GM21786 (cell line): ENCODE data around the gene MC1R.
"Not testable (repeated sequence)": the region's sequence is repeated elsewhere in the genome, so short reads cannot be mapped to it uniquely, and the experiment has no call there.

ENCODE experiments used
- ATAC-seq: cut with Tn5 transposase; IDR thresholded peaks from one replicate; pipeline ENCODE4 v1.9.1; 2021; ENCODE audit not compliant: unreplicated experiment

Gene MC1R

DNA sequence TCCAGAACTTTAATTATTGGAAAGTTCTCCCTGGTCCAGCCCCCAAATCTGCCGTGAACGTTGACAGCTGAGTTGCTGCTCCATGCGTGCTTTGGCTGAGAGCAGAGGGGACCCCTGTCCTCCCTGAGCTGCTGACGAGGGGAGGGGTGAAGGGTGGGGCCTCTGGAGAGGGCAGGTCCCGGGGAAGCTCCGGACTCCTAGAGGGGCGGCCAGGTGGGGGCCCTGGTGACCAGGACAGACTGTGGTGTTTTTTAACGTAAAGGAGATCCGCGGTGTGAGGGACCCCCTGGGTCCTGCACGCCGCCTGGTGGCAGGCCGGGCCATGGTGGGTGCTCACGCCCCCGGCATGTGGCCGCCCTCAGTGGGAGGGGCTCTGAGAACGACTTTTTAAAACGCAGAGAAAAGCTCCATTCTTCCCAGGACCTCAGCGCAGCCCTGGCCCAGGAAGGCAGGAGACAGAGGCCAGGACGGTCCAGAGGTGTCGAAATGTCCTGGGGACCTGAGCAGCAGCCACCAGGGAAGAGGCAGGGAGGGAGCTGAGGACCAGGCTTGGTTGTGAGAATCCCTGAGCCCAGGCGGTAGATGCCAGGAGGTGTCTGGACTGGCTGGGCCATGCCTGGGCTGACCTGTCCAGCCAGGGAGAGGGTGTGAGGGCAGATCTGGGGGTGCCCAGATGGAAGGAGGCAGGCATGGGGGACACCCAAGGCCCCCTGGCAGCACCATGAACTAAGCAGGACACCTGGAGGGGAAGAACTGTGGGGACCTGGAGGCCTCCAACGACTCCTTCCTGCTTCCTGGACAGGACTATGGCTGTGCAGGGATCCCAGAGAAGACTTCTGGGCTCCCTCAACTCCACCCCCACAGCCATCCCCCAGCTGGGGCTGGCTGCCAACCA lies at the start of gene MC1R:
TSS of gene MC1R (plus strand) at position 410 of the 895 bp plus-strand sequence. CDS start at position 807, 397 bp downstream.
- no peak for ATAC-seq

DNA sequence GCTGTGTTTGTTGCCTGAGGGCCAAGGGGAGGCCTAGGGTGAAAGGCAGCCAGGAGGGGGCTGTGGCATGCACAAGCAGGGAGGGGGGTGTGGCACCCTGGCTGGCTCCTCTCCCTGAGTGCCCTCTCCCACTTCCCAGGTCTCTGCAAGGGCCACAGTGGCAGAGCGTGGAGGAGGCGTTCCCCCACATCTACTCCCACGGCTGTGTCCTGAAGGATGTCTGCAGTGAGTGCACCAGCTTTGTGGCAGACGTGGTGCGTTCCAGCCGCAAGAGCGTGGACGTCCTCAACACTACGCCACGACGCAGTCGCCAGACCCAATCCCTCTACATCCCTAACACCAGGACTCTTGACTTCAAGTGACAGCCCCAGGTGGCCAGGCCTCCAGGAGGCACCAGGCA lies 48.8 kb upstream of the MC1R start:
- no peak for ATAC-seq

DNA sequence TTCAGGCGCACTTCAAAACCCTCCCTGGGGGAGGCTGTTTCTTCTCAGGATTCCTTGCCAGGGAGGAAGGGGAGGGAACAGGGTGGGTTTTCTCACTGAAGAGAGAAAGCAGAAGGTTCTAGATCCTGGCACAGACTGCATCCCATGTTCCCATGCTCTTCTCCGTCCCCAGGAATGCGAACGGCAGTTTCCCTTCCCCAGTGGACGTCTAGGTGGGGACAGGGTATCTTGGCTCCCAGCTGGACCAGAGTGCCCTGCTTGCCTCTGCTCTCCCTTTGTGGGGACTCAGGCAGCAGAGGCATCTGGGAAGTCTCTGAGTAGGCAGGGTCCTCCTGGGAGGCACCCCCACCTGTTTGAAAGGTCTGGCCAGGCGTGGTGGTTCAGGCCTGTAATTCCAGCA lies 48.2 kb upstream of the MC1R start:
- no peak for ATAC-seq

DNA sequence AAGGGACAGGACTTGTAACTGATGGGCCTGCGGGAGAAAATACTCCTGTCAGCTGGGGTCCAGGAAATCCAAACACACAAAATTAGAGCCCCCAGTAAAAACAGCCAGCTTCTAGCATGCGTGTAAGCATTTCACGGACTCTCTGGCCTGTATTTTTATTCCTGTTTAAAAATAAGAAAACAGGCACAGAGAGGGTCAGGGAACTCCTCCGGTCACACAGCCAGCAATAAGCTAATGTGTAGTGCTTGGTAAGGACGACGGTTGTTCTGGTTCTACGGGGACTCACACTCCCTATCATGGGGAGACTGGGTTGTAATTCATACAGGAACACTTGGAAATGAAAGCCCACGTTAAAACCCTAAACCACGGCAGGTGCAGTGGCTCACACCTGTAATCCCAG lies 46.8 kb upstream of the MC1R start:
- ATAC-seq = no peak

DNA sequence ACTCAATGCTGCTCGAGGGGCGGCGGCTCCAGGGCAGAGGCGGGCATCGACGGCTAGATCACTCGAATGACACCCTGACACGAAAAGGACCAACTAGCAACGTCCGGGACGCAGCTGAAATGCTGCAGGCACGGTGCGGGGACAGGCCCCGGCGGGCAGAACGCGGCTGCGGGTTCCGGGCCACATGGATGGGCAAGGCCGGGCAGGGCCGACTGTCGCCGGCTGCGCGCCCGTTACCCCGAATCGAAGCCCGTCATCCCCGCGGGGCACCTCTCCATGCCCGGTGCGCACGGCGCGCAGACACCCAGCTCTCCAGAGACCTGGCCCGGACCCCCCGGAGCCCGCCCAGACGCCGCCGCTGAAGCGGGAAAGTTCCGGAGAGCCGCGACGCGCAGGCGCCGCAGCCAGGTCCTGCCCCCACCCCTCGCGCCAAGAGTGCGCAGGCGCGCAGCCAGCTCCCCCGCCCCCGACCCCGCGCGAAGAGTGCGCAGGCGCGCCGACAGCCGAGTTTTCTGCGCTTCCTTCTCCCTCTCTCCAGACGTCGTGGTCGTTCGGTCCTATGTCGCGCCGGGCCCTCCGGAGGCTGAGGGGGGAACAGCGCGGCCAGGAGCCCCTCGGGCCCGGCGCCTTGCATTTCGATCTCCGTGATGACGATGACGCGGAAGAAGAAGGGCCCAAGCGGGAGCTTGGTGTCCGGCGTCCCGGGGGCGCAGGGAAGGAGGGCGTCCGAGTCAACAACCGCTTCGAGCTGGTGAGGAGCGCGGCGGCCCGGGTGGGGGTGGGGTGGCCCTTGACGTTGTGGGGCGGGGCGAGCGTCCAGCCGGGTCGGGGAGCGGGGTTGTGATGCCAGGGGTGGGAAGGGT lies 45.3 kb upstream of the MC1R start, which contains the start of gene TCF25:
TSS of gene TCF25 (plus strand) at position 484 of the 863 bp plus-strand sequence. CDS start at position 560, 76 bp downstream.
- peak; percentile 37 for ATAC-seq

DNA sequence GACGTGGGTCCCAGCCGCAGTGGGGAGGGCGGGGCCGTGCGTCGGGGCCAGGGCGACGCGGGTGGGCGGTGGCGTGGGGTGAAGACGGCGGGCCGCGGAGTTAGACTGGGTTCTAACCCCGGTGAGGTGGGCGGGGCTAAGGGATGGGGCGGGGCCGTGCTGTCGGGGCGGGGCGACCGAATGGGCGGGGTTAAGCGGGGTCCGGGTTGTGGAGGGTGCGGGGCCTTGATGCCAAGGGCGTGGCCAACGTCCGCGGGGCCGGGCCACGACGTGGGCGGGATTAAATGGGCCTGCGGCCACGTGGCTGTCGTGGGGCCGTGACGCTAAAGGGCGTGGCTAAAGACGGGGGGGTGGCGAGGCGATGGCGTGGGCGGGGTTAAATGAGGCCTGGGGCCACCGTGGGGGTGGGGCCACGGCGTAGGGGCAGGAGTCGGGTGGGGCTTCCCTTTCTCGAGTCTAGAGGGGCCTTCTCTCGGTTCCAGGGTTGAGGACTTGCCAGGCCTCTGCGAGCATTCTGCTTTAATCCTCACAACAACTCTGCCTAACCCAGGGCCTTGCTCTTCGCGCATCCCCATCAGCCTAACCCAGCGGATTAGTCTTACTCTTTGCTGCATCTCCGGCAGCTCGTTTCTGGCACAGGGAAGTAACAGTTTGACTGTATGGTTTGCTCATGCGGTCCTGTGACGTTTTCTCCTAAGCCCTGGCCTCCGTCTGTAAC lies 44.5 kb upstream of the MC1R start:
- ATAC-seq = peak; percentile 66

DNA sequence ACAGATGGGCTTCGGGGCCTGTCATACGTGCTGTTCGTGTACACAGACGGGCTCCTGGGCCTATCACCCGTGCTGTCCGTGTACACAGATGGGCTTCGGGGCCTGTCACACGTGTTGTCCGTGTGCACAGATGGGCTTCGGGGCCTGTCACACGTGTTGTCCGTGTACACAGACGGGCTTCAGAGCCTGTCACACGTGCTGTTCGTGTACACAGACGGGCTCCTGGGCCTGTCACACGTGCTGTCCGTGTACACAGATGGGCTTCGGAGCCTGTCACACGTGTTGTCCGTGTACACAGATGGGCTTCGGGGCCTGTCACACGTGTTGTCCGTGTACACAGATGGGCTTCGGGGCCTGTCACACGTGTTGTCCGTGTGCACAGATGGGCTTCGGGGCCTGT lies 39.5 kb upstream of the MC1R start:
- ATAC-seq = not testable (repeated sequence)

DNA sequence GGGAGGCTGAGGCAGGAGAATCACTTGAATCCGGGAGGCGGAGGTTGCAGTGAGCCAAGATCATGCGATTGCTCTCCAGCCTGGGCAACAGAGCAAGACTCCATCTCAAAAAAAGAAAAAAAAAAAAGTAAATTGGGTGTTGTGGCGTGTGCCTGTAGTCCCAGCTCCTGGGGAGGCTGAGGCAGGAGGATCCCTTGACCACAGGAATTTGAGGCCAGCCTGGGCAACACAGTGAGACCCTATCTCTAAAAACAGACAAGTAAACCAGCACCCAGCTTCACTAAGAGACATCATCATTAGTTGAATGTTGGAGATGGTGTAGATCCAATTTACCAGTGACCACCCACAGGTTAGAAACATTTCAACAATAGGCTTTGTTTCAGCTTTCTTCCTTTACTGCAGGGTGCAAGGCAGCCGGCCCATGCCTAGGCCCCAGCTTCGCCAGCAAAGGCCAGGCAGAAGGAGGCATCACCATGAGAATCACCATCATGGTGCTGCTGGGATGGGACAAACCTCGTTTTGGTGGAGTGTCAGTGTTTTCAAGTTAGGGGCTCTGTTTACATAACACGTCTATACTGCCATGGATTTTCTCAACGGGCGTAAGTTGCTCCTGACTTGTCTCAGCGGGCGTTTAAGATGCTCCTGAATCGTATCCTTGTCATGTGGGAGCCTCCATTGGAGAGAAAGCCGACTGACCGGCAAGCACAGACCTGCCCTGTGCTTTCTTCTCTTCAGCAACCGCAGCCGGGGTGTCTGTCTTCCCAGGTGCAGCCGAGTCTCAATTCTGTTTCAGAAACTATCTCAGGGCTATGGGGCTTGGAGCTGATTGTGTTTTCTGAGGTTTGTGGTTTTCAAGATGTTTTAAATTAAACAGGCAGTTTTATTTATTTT lies 37.9 kb upstream of the MC1R start:
- no peak for ATAC-seq

DNA sequence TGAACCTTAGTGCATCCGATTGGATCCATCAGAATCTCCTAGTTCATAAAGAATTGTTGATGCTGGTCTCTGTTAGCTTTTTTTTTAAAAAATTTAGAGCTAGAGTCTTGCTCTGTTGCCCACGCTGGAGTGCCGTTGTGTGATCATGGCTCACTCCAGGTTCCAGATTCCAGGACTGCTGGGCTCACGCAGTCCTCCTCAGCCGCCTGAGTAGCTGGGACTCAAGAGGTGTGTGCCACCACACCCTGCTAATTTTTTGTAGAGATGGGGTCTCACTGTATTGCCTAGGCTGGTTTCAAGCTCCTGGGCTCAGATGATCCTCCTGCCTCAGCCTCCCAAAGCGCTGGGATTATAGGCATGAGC lies 37.3 kb upstream of the MC1R start:
- ATAC-seq = no peak

DNA sequence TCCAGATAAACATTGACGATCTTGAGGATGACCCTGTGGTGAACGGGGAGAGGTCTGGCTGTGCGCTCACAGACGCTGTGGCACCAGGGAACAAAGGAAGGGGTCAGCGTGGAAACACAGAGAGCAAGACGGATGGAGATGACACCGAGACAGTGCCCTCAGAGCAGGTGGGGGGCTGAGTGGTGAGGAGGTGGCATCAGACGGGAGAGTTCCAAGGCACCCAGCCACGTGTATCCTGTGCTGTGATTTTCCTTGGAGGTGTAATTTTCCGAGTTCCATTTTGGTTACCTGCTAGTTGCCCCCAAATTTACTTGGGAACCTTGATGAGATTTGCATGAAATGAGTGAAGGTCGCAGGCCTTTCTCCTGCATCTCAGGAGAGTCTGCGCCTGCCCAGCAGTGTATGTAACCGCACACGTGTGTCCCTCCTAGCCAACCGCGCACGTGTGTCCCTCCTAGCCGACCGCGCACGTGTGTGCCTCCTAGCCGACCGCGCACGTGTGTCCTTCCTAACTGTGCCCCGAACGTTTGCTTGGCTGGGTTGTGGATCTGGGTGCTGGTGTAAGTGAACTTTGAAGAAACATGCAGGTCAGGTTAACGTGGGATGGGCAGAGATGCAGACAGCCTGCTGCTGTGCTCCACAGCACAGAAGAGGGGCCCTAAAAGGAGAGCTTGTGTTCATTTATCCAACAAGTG lies 35.2 kb upstream of the MC1R start:
- ATAC-seq = no peak

DNA sequence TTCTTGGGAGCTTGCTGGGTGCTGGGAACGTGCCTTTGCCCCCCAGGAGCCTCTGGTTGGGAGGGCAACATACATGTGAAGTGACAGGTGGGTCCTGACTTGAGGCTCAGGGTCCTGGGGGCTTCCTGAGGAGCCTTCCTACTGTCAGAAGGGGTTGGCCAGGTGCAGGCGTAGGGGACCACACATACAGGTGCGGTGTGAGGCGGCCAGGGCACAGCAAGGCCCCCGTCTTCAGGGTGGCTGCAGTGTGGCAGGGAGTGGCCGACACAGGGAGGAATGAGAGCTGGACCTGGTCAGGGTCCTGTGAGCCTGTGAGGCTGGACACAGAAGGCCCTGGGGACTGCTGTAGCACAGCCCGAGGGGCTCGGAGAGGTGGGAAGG lies 34.6 kb upstream of the MC1R start:
- no peak for ATAC-seq

DNA sequence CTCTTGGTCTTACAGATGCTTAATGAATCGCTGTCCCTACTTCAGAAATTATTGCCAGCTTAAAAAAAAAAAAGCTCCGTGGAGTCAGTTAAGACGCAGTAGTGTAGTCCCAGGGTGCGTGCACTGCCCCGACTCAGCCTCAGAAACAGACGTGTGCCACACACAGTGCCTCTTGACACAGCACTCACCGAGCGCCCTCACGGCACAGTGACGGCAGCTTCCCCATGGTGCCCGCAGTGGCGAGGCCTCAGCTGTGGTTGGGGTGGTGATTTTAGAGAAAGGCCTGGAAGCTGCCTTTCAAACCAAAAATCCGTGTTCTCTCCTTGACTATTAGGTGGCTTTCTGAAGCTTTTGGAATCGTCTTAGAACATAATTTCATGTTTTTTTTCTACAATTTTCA lies 31.4 kb upstream of the MC1R start:
- ATAC-seq = no peak

DNA sequence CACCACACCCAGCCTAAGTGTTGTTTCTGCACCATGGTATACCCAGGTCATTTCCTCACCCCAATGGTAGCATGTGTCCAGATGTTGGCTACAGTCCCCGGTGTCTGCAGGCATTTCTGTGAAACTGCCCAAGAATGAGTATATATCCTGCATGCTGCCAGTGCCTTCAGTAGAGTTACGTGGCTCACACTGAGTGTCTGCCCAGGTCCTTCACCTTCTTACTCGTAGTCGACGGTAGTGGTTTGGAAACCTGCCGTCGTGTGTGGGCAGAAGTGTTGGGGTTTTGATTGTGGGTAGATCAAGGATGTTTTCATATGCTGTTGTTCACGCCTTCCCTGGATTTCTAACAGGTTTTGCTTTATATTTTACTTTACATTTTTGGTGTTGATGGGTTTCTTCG lies 28.5 kb upstream of the MC1R start:
- ATAC-seq = no peak

DNA sequence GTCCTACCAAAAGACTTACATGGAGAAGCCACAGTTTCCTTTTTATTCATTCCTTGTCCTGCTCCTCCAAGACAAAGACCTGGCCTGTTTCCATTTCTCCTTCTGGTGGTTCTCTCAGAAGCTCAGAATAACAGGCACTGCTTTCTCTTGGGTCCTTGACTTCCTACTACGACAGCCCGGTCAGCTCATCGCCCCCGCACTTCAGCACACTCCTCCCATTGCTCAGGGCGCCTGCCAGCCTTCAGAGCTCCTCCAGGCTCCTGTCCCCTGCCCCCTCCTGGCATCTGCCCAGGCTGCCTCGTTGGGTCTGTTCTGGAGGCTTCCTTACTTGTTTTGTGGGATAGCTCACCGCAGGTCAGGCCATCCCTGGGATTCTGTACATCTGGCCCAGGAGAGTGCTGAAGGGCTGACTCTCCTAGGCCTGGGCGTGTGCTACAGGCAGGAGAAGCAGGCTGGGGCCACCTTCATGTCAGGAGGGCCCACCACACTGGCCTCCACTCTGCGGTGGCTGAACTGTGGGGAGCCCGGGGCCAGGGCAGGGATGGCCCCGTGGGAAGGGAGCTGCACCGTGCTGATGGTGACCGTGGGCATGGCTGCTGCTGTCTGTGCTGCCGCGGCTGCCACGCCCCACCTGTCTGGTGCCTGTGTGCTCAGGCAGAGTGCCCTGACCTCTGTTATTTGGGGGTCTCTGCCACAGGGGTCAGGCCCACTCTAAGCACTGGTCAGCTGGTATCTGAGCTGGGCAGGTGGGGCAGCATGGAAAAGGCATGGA lies 27.6 kb upstream of the MC1R start:
- no peak for ATAC-seq

DNA sequence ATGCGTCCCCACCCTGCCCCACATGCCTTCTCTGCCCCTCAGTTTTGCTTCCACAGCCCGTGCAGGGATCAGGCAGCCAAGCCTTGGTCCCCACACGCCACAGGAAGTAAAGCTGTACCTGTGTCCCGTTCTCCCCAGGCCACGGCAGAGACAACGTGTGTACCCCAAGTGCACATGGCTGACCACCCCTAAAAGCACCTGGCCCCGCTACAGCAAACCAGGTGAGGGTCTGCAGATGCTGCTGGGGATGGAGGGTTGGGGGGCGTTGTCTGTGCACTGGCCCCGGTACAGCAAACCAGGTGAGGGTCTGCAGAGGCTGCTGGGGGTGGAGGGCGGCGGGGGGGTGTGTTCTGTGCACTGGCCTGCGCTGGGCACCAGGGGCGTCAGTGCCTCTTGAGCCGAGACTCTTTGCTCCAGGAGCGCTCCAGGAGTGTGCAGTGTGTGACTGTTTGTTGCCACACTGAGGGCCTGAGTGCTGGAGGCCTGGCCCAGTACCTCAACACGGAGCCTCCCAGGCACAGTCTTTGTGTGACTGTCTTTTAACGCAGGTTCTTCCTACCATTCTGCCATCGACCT lies 26.5 kb upstream of the MC1R start:
- ATAC-seq = no peak

DNA sequence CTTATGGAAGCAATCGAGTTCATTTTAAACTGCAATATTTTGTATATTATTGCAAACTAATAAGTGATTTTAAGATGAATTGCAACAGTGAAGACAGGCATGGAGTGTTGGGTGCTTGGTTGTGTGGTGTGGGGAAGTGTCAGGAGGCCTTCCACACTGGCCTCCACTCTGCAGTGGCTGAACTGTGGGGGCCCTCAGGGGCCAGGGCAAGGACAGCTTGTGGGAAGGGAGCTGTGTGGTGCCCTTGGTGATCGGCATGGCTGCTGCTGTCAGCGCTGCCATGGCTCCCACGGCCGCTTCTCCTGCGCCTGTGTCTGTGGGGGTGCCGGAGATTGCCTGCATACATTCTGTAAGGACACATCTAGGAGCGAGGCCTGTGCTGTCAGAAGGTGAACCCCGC lies 26.0 kb upstream of the MC1R start:
- ATAC-seq = no peak

DNA sequence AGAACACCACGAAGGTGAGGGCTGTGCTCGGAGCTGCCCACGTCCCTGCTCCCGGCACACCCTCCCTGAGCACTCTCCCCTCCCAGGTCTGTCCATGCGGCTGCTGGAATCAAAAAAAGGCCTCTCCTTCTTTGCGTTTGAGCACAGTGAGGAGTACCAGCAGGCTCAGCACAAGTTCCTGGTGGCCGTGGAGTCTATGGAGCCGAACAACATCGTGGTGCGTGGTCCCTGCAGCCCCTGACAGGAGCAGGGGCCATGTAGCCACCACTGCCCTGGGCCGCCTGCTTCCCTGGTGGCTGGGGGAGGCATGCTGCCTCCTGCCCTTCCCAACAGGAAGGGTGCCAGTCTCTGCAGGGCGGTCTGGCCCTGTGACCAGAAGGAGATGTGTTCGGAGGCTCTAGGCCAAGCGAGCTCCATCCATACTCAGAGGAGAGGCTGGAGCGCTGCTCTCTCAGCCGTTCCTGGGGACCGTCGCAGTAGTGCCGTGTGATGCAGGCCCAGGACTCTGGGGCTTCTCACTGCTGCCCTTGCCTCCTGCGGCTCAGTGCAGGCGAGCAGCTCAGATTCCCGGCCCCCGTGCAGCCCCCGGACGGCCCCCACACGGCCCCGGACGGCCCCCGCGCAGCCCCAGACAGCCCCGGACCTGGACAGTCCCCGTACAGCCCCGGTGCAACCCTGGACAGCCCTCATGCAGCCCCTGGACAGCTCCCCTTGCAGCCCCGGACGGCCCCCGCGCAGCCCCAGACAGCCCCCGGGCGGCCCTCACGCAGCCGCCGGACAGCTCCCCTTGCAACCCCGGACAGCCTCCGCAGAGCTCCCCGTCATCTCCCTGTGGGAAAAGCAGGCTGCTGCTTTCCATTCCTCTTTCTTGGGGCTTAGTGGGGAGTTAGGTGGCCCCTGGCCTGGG lies 24.8 kb upstream of the MC1R start:
- no peak for ATAC-seq
